Inflammatory macrophage treated with lipopolysaccharide for 4 hours (primary cell): Measurements from ENCODE around the gene MBD3L3.
"Not testable (repeated sequence)": the region's sequence is repeated elsewhere in the genome, so short reads cannot be mapped to it uniquely, and the experiment has no call there.

ENCODE experiments used
- DNase-seq: peaks from one replicate; pipeline ENCODE4 v3.0.0-alpha.2; 2020

The MBD3L3 gene

DNA sequence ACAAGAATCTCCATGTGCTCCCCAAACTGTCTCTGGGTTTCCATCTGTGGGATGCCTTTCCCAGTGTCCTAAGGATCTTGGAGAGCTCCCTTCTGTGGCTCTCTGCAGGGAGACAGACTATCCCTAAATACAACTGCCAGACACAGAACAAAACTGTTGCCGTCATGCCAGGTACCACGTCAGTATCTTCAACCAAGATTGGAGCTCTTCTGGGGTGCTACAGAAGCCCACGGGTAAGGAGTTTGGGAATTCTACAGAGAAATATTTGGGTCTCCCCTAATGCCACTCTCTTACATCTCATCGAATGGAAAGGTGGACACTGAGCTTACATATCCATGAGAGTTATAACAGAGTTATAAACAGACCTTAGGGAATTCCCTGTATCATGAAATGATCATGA, 4.9 kb upstream of the MBD3L3 start:
- no peak for DNase-seq

DNA sequence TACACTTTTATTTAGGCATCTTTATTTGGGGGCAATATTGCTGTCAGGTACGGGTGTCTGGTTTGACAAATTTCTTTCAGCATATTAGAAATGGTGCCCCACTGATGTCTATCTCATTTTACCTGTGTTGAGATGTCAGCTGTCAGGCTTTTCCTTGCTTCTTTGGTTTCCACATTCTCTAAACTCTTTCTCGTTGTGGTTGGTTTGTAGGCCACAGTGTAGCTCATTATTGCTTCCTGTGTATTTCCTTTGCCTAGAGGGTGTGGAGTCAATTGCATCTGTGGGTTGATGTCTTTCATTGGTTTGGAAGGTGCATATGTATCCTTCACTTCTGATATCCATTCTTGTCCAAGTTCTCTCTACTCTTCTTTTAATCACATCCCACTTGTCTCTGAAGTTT, 1.5 kb upstream of the MBD3L3 start:
- not testable (repeated sequence) for DNase-seq

DNA sequence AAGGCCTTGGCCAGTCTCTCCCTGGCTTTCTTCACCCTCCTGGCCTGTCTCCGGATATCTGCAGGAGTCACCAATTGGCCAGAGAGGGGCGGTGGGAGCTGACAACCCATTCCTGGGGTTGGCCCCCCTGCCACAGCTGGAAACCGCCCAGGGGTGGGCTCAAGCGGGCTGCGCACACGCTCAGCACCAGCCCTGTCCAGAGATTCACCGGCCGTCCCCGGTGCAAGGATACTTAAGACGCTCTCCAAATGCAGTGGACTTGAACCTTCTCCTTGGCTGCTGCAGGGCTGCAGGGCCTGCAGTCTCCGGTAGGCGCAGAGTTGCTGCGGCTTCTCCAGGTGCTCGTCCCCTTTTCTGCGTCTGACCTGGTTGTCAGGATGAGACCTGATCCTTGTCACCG, 2.1 kb downstream of the MBD3L3 start:
- not testable (repeated sequence) for DNase-seq

DNA sequence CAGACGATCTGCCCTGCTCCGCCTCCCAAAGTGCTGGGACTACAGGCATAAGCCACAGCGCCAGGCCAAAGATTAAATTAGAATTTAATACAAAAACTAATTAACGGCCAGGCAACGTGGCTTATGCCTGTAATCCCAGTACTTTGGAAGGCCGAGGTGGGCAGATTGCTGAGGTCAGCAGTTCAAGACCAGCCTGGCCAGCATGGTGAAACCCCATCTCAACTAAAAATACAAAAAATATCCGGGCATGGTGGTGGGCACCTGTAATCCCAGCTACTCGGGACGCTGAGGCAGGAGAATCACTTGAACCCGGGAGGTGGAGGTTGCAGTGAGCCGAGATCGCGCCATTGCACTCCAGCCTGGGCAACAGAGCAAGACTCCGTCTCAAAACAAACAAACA, 2.8 kb downstream of the MBD3L3 start:
- DNase-seq = not testable (repeated sequence)

DNA sequence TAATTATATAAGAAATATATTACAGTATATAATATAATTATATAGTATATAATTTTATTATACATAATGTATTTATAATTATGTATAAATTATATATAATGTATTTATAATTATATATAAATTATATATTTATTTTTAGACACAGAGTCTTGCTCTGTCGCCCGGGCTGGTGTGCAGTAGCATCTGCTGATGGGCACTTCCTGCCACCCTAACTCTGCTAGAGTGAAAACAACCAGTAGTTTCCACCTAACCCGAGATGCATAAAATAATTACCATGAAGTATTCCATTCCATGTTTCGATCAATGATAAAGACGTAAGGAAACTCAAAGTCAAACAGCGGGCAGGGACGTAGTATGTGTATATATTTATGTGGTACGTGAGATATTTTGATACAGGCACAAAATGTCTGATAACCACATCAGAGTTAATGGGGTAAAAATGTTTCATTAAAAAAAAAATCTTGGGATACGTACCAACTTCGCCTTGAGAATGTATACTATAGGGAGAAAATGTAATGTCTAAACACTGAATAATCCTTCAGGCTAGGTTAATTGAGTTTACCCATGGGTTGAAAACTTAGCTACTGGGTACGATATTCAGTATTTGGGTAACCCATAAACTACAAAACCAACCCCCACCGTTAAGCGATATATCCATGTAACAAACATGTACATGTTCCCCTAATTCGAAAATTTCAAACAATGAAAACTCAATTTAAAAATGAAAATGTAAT, 3.7 kb downstream of the MBD3L3 start:
- DNase-seq = not testable (repeated sequence)

DNA sequence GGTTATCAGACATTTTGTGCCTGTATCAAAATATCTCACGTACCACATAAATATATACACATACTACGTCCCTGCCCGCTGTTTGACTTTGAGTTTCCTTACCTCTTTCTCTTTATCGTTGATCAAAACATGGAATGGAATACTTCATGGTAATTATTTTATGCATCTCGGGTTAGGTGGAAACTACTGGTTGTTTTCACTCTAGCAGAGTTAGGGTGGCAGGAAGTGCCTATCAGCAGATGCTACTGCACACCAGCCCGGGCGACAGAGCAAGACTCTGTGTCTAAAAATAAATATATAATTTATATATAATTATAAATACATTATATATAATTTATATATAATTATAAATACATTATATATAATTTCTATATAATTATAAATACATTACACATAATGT, 5.6 kb downstream of the MBD3L3 start:
- not testable (repeated sequence) for DNase-seq

DNA sequence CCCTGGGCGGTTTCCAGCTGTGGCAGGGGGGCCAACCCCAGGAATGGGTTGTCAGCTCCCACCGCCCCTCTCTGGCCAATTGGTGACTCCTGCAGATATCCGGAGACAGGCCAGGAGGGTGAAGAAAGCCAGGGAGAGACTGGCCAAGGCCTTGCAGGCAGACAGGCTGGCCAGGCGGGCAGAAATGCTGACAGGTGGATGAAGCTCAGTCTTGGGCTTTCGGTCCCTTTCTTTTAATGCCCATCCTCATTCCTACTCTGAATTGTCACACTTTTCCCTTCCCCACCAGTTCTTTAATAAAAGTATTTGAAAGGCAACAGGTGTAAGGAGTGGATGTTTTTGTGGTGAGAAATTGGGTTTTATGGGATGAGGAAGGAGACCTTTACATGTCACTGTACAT, 7.1 kb downstream of the MBD3L3 start:
- DNase-seq = not testable (repeated sequence)

DNA sequence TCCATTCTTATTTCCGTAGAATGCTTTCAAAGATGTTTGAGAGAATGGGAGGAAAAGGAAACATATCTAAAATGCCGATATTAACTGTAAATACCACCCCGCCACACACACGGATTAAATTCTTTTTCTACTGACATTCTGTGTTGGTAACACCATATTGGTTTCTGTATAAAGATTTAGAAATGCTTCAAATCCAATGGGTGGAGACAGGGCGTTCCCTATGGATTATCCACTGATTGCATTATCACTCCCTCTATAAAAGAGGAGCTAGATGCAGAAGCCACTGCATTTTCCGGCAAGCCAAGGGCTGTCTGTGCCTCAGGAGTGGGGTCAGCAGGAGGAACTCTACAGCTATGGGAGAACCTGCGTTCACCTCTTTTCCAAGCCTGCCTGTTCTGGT, 9.5 kb downstream of the MBD3L3 start, which contains the start of gene MBD3L2:
TSS of gene MBD3L2 (plus strand) at position 301 of the 400 bp plus-strand sequence. CDS start at position 354, 53 bp downstream.
- not testable (repeated sequence) for DNase-seq

DNA sequence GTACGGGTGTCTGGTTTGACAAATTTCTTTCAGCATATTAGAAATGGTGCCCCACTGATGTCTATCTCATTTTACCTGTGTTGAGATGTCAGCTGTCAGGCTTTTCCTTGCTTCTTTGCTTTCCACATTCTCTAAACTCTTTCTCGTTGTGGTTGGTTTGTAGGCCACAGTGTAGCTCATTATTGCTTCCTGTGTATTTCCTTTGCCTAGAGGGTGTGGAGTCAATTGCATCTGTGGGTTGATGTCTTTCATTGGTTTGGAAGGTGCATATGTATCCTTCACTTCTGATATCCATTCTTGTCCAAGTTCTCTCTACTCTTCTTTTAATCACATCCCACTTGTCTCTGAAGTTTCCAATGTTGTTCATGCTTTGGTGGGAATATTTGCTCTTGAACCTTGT, 16.9 kb downstream of the MBD3L3 start:
- not testable (repeated sequence) for DNase-seq

DNA sequence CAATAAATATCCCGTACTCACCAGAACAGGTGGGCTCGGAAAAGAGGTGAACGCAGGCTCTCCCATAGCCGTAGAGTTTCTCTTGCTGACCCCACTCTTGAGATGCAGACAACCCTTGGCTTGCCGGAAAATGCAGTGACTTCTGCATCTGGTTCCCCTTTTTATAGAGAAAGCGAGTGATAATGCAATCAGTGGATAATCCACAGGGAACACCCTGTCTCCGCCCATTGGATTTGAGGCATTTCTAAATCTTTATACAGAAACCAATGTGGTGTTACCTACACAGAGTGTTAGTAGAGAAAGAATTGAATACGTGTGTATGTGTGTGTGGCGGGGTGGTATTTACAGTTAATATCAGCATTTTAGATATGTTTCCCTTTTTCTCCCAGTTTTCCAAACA, 18.4 kb downstream of the MBD3L3 start, which contains the start of gene MBD3L4:
TSS of gene MBD3L4 (minus strand) at position 101 of the 400 bp plus-strand sequence. CDS start at position 66, 35 bp downstream.
- DNase-seq = not testable (repeated sequence)

DNA sequence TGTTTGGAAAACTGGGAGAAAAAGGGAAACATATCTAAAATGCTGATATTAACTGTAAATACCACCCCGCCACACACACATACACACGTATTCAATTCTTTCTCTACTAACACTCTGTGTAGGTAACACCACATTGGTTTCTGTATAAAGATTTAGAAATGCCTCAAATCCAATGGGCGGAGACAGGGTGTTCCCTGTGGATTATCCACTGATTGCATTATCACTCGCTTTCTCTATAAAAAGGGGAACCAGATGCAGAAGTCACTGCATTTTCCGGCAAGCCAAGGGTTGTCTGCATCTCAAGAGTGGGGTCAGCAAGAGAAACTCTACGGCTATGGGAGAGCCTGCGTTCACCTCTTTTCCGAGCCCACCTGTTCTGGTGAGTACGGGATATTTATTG, 28.2 kb downstream of the MBD3L3 start, which contains the start of gene MBD3L5:
TSS of gene MBD3L5 (plus strand) at position 301 of the 400 bp plus-strand sequence. CDS start at position 335, 34 bp downstream.
- not testable (repeated sequence) for DNase-seq

DNA sequence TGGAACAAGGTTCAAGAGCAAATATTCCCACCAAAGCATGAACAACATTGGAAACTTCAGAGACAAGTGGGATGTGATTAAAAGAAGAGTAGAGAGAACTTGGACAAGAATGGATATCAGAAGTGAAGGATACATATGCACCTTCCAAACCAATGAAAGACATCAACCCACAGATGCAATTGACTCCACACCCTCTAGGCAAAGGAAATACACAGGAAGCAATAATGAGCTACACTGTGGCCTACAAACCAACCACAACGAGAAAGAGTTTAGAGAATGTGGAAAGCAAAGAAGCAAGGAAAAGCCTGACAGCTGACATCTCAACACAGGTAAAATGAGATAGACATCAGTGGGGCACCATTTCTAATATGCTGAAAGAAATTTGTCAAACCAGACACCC, 29.7 kb downstream of the MBD3L3 start:
- DNase-seq = not testable (repeated sequence)

DNA sequence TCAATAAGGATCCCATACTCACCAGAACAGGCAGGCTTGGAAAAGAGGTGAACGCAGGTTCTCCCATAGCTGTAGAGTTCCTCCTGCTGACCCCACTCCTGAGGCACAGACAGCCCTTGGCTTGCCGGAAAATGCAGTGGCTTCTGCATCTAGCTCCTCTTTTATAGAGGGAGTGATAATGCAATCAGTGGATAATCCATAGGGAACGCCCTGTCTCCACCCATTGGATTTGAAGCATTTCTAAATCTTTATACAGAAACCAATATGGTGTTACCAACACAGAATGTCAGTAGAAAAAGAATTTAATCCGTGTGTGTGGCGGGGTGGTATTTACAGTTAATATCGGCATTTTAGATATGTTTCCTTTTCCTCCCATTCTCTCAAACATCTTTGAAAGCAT, 37.1 kb downstream of the MBD3L3 start, which contains the start of gene MBD3L2B:
TSS of gene MBD3L2B (minus strand) at position 101 of the 400 bp plus-strand sequence. CDS start at position 67, 34 bp downstream.
- not testable (repeated sequence) for DNase-seq

DNA sequence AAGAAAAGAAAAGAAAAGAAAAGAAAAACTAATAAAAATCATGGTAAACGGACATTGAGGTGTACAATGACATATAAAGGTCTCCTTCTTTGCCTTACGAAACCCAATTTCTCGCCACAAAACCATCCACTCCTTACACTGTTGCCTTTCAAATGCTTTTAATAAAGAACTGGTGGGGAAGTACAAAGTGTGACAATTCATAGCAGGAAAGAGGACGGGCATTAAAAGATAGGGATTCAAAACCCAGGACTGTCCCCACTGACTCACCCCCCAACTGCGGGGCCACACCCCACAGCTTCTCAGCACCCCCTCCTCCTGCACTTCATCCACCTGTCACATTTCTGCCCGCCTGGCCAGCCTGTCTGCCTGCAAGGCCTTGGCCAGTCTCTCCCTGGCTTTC, 39.6 kb downstream of the MBD3L3 start:
- no peak for DNase-seq

DNA sequence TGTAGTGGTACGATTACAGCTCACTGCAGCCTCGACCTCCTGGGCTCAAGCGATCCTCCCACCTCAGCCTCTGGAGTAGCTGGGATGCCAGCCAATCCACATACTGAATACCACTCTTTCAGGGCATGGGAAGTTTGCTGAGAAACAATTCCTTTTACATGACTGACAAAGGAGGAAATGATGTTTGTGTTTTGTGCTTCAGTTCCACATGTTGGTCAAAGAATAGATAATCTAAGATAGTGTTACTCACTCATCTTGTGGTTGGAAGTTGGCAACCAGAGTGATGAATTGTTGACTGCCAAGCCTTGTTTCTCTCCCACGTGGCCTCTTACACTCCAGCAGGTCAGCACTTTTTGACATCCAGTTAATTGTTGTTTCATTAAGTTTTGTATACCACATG, 44.8 kb downstream of the MBD3L3 start:
- peak; percentile 85 for DNase-seq

DNA sequence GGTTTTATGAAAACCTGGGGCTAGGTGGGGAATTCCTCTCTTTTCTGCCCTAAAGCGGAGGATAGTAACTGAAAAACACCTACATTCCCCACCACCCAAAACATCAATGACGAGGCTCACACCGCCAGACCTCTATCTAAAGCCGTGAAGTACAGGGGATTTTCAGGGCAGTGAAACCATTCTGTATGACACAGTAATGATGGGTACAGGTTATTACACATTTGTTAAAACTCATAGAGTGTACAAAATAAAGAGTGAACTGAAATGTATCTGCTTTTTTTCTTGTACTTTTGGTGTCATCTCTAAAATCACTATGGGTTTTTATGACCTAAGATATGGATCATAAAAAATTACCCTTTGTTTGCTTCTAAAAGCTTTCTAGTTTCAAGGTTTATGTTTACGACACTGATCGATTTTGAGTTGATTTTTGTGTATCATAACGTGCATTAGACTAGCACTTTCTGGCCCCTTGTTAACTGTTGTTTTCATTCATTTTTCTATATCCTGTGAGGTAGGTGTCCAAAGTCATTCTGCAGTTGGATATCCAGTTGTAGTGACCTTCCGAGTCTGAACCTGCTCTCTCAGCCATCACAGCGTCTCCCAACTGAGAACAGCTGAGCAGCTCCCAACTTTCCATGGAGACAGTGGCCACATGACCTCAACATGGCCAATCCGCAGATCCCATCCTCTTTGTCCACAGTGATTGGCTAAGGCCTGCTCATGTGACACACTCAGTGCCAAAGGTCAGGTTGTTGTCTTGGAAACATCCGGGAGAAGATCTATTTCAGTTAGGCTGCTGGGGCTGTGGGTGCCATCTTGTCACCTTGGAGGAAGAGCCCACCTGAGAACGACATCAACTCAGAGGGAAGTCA, 47.5 kb downstream of the MBD3L3 start:
- DNase-seq = no peak

DNA sequence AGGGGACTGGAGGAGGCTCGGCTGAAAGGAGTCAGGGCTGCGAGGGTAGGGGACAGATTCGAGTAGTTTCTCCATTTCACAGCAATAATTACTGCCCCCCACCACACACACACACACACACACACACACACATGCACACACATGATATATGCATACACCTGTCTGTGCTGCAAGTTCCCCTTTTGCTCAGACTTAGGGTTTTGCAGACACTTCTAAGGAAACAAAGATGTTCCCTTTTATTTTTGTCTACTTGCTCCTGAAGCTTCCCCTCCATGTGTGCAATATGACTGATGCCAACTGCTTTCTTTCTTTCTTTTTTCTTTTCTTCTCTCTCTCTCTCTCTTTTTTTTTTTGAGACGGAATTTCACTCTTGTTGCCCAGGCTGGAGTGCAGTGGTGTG, 50.6 kb downstream of the MBD3L3 start:
- no peak for DNase-seq
